CD4-positive, alpha-beta memory T cell (primary cell): ENCODE measurements around the gene ARMH4. TPM values are rescaled to one million over a fixed set of nuclear protein-coding genes. Genes with fewer than 3 reads are reported as not detected.

Experiments
- CTCF ChIA-PET: fragments of 350-600 bp; sonication (Branson Sonifier 250); formaldehyde crosslinking; loops from one replicate; lab custom pipeline; 2021; ENCODE audit warnings: inconsistent platforms; ENCODE audit not compliant: partially characterized antibody; lab: Charles Lee
- POLR2A ChIA-PET: fragments of 350-600 bp; sonication (Branson Sonifier 250); formaldehyde crosslinking; loops from one replicate; lab custom pipeline; 2021; ENCODE audit not compliant: partially characterized antibody; lab: Charles Lee
- DNase-seq, 5 donors: peaks; one replicate each; pipeline versions ENCODE4 v3.0.0 to v3.0.0-alpha.2; 2020 to 2022; ENCODE audit warnings: mixed read lengths in 1 of 5
- H3K27ac ChIP-seq: one replicate; pipeline ENCODE4 v1.7.0; 2013; ENCODE audit warnings: low read depth, low read length
- H3K27me3 ChIP-seq: 2 replicates; pipeline ENCODE4 v1.7.0; 2013; ENCODE audit warnings: mild to moderate bottlenecking, low read length, moderate library complexity; ENCODE audit not compliant: insufficient read depth
- H3K36me3 ChIP-seq: 2 replicates; pipeline ENCODE4 v1.7.0; 2013; ENCODE audit warnings: mild to moderate bottlenecking, low read length, moderate library complexity; ENCODE audit not compliant: insufficient read depth
- H3K4me1 ChIP-seq: 2 replicates; pipeline ENCODE4 v1.7.0; 2013; ENCODE audit warnings: mild to moderate bottlenecking, low read length, moderate library complexity; ENCODE audit not compliant: insufficient read depth
- H3K4me3 ChIP-seq, 2 donors: one replicate each; pipeline ENCODE4 v1.7.0; 2013; ENCODE audit warnings: low read length in 2 of 2, mild to moderate bottlenecking in 1 of 2
- H3K9me3 ChIP-seq, 2 donors: one replicate each; pipeline ENCODE4 v1.7.0; 2013; ENCODE audit warnings: low read length in 2 of 2, control low read depth in 1 of 2; ENCODE audit not compliant: control insufficient read depth in 1 of 2
- H3K27ac Mint-ChIP-seq, 7 donors: one replicate each; pipeline ENCODE4 v1.8.0; 2020 to 2021; ENCODE audit warnings: mixed read lengths in 7 of 7, mild to moderate bottlenecking in 6 of 7, inconsistent platforms in 3 of 7, moderate library complexity in 3 of 7
- H3K27me3 Mint-ChIP-seq, 2 donors: one replicate each; pipeline ENCODE4 v1.8.0; 2020 to 2021; ENCODE audit warnings: mixed read lengths in 2 of 2
- H3K36me3 Mint-ChIP-seq, 2 donors: one replicate each; pipeline ENCODE4 v1.8.0; 2020 to 2021; ENCODE audit warnings: mixed read lengths in 2 of 2, inconsistent platforms in 1 of 2, mild to moderate bottlenecking in 1 of 2
- H3K4me1 Mint-ChIP-seq, 4 donors: one replicate each; pipeline ENCODE4 v1.8.0; 2020 to 2021; ENCODE audit warnings: mixed read lengths in 4 of 4, mild to moderate bottlenecking in 1 of 4
- H3K4me3 Mint-ChIP-seq, 8 donors: one replicate each; pipeline ENCODE4 v1.8.0; 2020 to 2021; ENCODE audit warnings: mixed read lengths in 8 of 8, mild to moderate bottlenecking in 7 of 8, moderate library complexity in 6 of 8, inconsistent platforms in 3 of 8
- H3K9me3 Mint-ChIP-seq, 8 donors: one replicate each; pipeline ENCODE4 v1.8.0; 2020 to 2021; ENCODE audit warnings: mixed read lengths in 8 of 8, mild to moderate bottlenecking in 5 of 8, inconsistent platforms in 3 of 8, moderate library complexity in 1 of 8
- intact Hi-C: fragments of 100-400 bp; cut with micrococcal nuclease; formaldehyde crosslinking; loops from one replicate; pipeline ENCODE4 v1.15.1; 2023
- polyA plus RNA-seq, 2 donors: library from polyadenylated mRNA; unstranded; fragments of 300-500 nt; fragmentation: Illumina TruSeq; gene quantifications; one replicate each; pipeline ENCODE4 v1.2.3, GENCODE V29; 2021
- total RNA-seq, 2 experiments: library from RNA; stranded (reverse); gene quantifications; one replicate each; pipeline ENCODE4 v1.2.3, GENCODE V29; 2021

ARMH4 gene
- total and polyA plus RNA-seq, 4 experiments from 2014 or later, result not detected

DNA sequence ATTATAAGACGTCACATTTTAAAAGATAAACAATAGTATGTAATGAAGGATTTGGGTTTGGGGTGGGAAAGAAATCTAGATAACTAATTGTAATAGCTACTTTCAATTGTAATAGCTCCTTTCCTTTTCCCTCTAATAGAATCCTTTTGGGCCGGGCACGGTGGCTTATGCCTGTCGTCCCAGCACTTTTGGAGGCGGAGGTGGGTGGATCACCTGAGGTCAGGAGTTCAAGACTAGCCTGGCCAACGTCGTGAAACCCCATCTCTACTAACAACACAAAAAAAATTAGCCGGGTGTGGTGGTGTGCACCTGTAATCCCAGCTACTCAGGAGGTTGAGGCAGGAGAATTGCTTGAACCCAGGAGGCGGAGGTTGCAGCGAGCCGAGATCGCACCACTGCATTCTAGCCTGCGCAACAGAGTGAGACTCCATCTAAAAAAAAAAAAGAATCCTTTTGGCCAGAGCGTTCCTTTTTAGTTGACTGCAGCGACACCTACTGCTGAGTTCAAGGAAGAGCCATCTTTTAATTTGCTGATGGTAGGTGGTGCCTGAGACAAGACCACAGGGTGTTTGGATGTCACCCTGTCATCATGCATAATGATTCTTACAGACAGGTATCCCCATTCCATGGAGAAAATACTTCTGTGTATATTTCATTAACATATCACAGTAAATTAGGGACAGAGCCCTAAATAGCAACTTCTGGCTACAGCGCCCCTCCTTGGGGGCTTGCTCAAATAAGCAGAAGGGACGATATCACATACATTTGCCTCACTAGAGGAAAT, 79.5 kb downstream of the ARMH4 start:
- no peak overlapping the region for H3K27ac ChIP-seq
- no peaks in the 10 kb centered on the region for H3K27me3 ChIP-seq
- no peak overlapping the region for H3K4me3 ChIP-seq
- no peaks in the 10 kb centered on the region for H3K4me1 ChIP-seq
- H3K9me3 ChIP-seq, result no peaks in the 10 kb centered on the region
- intact Hi-C loops, result no loop called here
- POLR2A ChIA-PET, result no interaction called here
- peak in 4 of 5 donors; percentile 23 to 42 (median 36) for DNase-seq
- H3K4me1 Mint-ChIP-seq, result no peaks in the 10 kb centered on the region
- no peaks in the 10 kb centered on the region for H3K36me3 Mint-ChIP-seq
- H3K9me3 Mint-ChIP-seq, result no peaks in the 10 kb centered on the region
- CTCF ChIA-PET, result interaction anchor here (0.7 to 1.5 kb wide), 9 partner anchors 9 to 585 kb away, joined by 3 to 8 read pairs (median 3); no protein-coding TSS in a partner anchor
- peak overlapping the region in 1 of 8 donors; percentile 21 for H3K4me3 Mint-ChIP-seq
- H3K27ac Mint-ChIP-seq, result peak overlapping the region in 1 of 7 donors; percentile 2
- peaks cover 3 to 5% of the 10 kb centered on the region in 2 donors for H3K27me3 Mint-ChIP-seq
- H3K36me3 ChIP-seq, result no peaks in the 10 kb centered on the region

DNA sequence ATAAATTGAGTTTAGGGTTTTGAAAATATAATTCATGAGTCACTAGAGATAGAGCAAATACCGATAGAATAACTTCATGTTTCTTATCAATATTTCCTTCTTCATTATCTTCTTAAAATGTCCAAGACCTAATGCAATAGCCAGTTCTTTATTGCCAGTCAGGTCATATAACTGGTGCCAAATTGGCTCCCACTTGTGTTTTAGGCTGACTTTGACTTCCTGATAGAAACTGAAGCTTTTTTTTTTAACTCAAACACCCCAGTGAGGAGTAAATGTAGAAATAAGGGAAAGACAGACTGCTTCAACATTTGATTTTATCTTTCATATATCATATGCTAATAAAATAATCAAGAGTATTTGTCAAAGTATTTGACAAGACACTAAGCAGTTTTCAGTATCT, 80.7 kb downstream of the ARMH4 start:
- Mint-ChIP-seq H3K4me1 (no peaks in the 10 kb centered on the region), H3K36me3 (no peaks in the 10 kb centered on the region), H3K9me3 (no peaks in the 10 kb centered on the region), H3K27me3 (peaks cover 3 to 5% of the 10 kb centered on the region in 2 donors), H3K27ac (no peak overlapping the region), H3K4me3 (no peak overlapping the region)
- Histone ChIP-seq H3K27ac (no peak overlapping the region), H3K4me1 (no peaks in the 10 kb centered on the region), H3K27me3 (no peaks in the 10 kb centered on the region), H3K36me3 (no peaks in the 10 kb centered on the region), H3K9me3 (no peaks in the 10 kb centered on the region), H3K4me3 (no peak overlapping the region)
- CTCF ChIA-PET, result interaction anchor here (0.8 to 1.1 kb wide), 3 partner anchors 11 to 583 kb away, joined by 3 to 8 read pairs (median 5); no protein-coding TSS in a partner anchor
- POLR2A ChIA-PET, result no interaction called here
- DNase-seq, result no peak
- intact Hi-C loops, result no loop called here

DNA sequence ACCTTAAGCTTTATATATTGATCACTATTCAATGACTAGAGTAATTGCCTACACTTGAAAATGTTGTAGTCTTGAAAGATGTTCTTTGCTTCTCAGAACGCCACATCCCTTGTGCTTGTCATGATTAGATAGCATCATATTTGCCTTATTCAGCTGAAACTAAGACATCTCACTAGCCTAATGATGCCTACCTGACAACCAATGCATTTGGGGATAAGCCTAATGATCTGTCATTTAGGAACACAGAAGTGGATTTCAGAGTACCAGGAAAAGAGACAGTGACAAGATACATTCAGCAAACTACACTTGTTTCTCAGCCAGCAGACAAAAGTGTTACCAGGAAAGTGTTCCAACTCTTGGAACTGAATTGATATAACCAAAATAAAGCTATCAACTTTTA, 83.7 kb downstream of the ARMH4 start:
- Histone ChIP-seq H3K4me3 (no peak overlapping the region), H3K27ac (no peak overlapping the region), H3K9me3 (no peaks in the 10 kb centered on the region), H3K4me1 (no peaks in the 10 kb centered on the region), H3K27me3 (no peaks in the 10 kb centered on the region), H3K36me3 (no peaks in the 10 kb centered on the region)
- H3K4me1 Mint-ChIP-seq, result no peaks in the 10 kb centered on the region
- ChIA-PET POLR2A (no interaction called here), CTCF (interaction anchor here (0.9 kb wide), 1 partner anchor 8 kb away, joined by 3 read pairs; no protein-coding TSS in a partner anchor)
- DNase-seq, result no peak
- H3K4me3 Mint-ChIP-seq, result no peak overlapping the region
- no peaks in the 10 kb centered on the region for H3K9me3 Mint-ChIP-seq
- peaks cover under 1 to 2% of the 10 kb centered on the region in 2 donors for H3K27me3 Mint-ChIP-seq
- H3K27ac Mint-ChIP-seq, result no peak overlapping the region
- intact Hi-C loops, result no loop called here
- H3K36me3 Mint-ChIP-seq, result no peaks in the 10 kb centered on the region

DNA sequence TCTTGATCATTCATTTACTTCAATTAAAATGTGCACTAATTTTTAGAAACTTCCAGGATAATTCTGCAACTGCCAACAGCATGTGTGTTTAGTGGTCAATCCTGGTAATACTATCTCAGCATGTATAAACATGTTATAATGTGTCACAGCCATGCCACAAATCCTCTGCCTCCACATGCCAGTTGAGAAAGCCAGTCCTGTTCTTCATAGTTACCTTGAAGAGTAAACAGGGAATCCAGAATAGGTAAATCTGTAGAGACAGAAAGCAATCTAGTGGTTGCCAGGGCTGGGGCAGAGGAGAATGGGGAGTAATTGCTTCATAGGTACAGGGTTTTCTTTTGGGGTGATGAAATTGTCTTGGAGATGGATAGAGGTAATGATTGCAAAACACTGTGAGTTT, 85.9 kb downstream of the ARMH4 start:
- Mint-ChIP-seq H3K4me3 (no peak overlapping the region), H3K27ac (no peak overlapping the region), H3K36me3 (no peaks in the 10 kb centered on the region), H3K27me3 (peaks cover under 1 to 6% of the 10 kb centered on the region in 2 donors), H3K4me1 (no peaks in the 10 kb centered on the region), H3K9me3 (no peaks in the 10 kb centered on the region)
- intact Hi-C loops, result no loop called here
- H3K4me1 ChIP-seq, result no peaks in the 10 kb centered on the region
- ChIA-PET CTCF (interaction anchor here (1.2 to 1.4 kb wide), 2 partner anchors 8 to 10 kb away, joined by 3 to 4 read pairs; no protein-coding TSS in a partner anchor), POLR2A (no interaction called here)
- no peaks in the 10 kb centered on the region for H3K27me3 ChIP-seq
- H3K27ac ChIP-seq, result no peak overlapping the region
- DNase-seq, result no peak
- no peaks in the 10 kb centered on the region for H3K36me3 ChIP-seq
- H3K4me3 ChIP-seq, result no peak overlapping the region
- no peaks in the 10 kb centered on the region for H3K9me3 ChIP-seq

DNA sequence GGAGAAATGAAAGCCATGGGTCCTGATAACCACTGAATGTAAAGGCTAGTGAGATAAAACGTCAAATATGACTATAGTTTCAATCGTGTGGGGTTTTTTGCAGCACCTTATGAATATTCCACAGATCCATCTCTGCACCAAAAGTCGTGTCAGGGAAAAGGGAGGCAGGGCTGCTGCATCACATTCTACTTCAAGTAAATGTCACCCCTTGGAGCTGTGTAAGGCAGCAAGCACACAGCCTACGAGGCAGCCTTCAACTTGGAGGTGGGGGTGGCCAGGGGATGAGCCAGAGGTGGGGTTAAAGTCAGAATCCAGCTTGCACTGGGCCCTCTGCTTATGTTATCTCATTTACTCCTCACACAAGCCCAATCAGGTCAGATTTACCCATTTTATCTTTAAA, 90.4 kb downstream of the ARMH4 start:
- Histone ChIP-seq H3K9me3 (no peaks in the 10 kb centered on the region), H3K27me3 (no peaks in the 10 kb centered on the region), H3K4me1 (no peaks in the 10 kb centered on the region), H3K4me3 (no peak overlapping the region), H3K36me3 (no peaks in the 10 kb centered on the region), H3K27ac (no peak overlapping the region)
- POLR2A ChIA-PET, result no interaction called here
- Mint-ChIP-seq H3K4me1 (no peaks in the 10 kb centered on the region), H3K9me3 (peaks cover 0 to 2% (median 0%) of the 10 kb centered on the region in 8 donors), H3K27ac (no peak overlapping the region), H3K27me3 (peaks cover 7 to 12% of the 10 kb centered on the region in 2 donors), H3K4me3 (no peak overlapping the region), H3K36me3 (no peaks in the 10 kb centered on the region)
- CTCF ChIA-PET, result interaction anchor here (1.1 kb wide), 1 partner anchor 10 kb away, joined by 3 read pairs; no protein-coding TSS in a partner anchor
- DNase-seq, result no peak
- intact Hi-C loops, result no loop called here

DNA sequence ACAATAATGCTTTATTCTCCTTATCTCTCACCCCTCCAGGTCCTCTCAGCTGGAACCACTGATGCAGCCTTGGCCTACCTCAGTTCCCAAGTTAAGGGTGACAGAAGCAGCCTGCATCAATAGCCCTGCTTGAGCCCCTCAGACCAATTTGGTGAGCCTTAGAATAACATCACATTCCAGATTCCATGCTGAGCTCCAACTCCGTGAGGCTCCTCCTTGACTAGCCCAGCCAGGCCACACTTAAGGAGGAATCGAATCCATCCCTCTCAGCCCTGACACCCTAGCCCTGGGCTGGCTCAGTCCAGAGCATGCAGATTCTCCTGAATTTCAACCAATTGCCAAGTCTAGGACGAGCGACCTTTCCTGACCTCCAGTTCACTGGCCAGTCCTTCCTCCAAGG, 91.1 kb downstream of the ARMH4 start:
- no peaks in the 10 kb centered on the region for H3K4me1 ChIP-seq
- CTCF ChIA-PET, result interaction anchor here (2.3 kb wide), 1 partner anchor 11 kb away, joined by 8 read pairs; no protein-coding TSS in a partner anchor
- H3K27ac ChIP-seq, result no peak overlapping the region
- H3K27me3 Mint-ChIP-seq, result peaks cover 10 to 12% of the 10 kb centered on the region in 2 donors
- intact Hi-C loops, result no loop called here
- POLR2A ChIA-PET, result no interaction called here
- H3K9me3 ChIP-seq, result no peaks in the 10 kb centered on the region
- DNase-seq, result no peak
- H3K27me3 ChIP-seq, result no peaks in the 10 kb centered on the region
- no peaks in the 10 kb centered on the region for H3K36me3 Mint-ChIP-seq
- no peak overlapping the region for H3K4me3 Mint-ChIP-seq
- no peak overlapping the region for H3K4me3 ChIP-seq
- H3K36me3 ChIP-seq, result no peaks in the 10 kb centered on the region
- no peak overlapping the region for H3K27ac Mint-ChIP-seq
- peaks cover 0 to 2% (median 0%) of the 10 kb centered on the region in 8 donors for H3K9me3 Mint-ChIP-seq
- no peaks in the 10 kb centered on the region for H3K4me1 Mint-ChIP-seq

DNA sequence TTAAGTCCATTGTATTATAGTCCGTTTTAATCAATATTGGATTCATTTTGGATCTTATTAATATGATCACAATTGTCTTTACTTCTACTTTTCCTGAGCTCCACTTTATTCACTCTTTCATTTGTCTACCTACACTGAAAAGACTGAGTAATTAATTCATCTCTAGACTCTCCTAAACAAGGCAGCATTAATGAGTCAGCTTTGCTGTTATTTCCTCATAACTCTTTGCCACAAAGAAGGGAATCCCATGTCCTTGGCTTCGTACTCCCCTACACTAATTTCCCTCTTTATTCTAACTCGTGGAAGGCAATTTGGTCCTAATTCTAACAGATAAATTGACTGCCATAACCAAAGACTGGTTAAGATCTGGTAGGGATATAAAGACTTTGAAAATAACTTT, 91.9 kb downstream of the ARMH4 start:
- CTCF ChIA-PET, result interaction anchor here (2.3 kb wide), 1 partner anchor 12 kb away, joined by 8 read pairs; no protein-coding TSS in a partner anchor
- Histone ChIP-seq H3K9me3 (no peaks in the 10 kb centered on the region), H3K4me3 (no peak overlapping the region), H3K27me3 (peaks cover 5% of the 10 kb centered on the region), H3K27ac (no peak overlapping the region), H3K4me1 (no peaks in the 10 kb centered on the region), H3K36me3 (no peaks in the 10 kb centered on the region)
- no peak overlapping the region for H3K4me3 Mint-ChIP-seq
- intact Hi-C loops, result no loop called here
- H3K27me3 Mint-ChIP-seq, result peaks cover 12% of the 10 kb centered on the region in 2 donors
- no peaks in the 10 kb centered on the region for H3K36me3 Mint-ChIP-seq
- POLR2A ChIA-PET, result no interaction called here
- peaks cover 0 to 2% (median 0%) of the 10 kb centered on the region in 8 donors for H3K9me3 Mint-ChIP-seq
- H3K4me1 Mint-ChIP-seq, result no peaks in the 10 kb centered on the region
- no peak for DNase-seq
- no peak overlapping the region for H3K27ac Mint-ChIP-seq
